HG02642 (cell line): ENCODE data around the gene HPSE2.
"Not testable (repeated sequence)": the region's sequence is repeated elsewhere in the genome, so short reads cannot be mapped to it uniquely, and the experiment has no call there.

Source experiments
- ATAC-seq: cut with Tn5 transposase; IDR thresholded peaks from one replicate; pipeline ENCODE4 v1.9.1; 2021; ENCODE audit warnings: mild to moderate bottlenecking; ENCODE audit not compliant: unreplicated experiment, poor library complexity

Gene HPSE2

DNA sequence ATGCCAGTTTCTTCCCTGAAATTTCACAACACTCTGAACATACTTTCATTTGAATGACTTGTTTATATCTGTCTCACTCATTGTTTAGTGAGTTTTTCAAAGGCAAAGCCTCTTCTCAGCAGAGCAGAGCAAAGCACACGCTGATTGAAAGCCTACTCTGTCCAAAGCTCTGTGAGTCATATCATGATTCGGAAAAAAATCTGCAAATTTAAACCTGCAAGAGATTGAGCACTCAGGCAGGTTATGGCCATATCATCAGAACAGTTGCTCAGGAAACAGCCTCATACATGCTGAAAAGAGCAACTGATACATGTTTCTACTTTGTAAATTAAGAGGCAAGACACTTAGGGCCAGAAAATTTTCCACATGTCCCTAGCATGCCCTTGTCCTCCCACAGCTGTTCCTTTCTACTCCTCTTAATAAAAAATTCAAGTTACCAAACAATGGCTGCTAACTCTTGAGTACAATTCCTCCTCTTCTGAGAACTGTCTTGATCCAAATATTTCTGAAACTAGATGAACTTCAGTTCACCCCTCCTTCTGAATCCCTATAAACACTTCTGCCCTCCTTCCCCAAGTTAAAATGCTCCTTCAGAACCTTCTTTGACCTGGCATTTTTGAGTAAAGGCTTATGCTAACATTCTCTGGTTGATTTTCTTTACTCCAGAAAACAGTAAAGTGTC is 648.4 kb downstream of the HPSE2 start:
- no peak for ATAC-seq

- ATAC-seq = no peak
Observed at GRCh38 chr10:98586096-98586495, 649.6 kb downstream of the HPSE2 start.

- ATAC-seq = no peak
Observed at GRCh38 chr10:98582363-98582762, 653.3 kb downstream of the HPSE2 start.

DNA sequence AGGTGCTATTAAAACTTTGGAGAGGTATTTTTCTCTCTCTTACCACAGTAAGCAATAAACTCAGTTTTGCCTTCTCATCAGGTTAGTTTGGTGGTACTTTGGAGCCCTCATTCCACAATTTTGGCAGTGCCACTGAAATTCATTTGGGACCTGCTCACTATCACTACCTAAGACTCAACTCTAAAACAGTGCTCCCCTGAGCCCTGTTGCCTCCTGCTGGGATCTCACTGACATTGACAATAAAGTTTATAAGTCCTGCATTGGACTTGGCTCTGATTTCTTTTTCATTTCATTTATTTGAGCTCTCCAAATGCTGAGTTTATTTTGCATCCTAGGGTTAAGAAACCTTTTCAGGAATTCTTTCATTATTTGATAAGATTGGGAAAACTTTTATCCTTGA is 658.1 kb downstream of the HPSE2 start:
- no peak for ATAC-seq

- ATAC-seq = no peak
Observed at GRCh38 chr10:98577168-98577567, 658.5 kb downstream of the HPSE2 start.

GRCh38 chr10:98576096-98576495 is 659.6 kb downstream of the HPSE2 start:
- ATAC-seq = no peak

DNA sequence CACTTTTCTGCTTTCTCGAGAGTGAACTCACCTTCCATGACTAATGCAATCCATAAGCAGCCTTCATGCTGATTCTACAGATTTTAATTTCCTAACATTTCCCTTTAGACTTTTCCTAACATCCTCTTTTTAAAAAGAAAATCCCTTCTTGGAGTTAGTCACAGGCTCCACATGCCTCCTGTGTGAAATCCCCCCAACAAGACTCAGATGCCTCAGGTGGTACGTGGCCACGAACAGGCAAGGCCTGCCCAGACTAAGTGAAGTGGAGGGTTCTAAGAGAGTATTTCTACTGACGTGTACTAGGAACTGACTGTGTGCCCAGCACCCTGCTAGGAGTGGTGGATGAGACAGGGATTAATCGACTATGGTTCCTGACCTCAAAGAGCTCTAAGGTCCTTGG is 663.1 kb downstream of the HPSE2 start:
- no peak for ATAC-seq

- no peak for ATAC-seq
Observed at GRCh38 chr10:98570834-98571233, 664.8 kb downstream of the HPSE2 start.

DNA sequence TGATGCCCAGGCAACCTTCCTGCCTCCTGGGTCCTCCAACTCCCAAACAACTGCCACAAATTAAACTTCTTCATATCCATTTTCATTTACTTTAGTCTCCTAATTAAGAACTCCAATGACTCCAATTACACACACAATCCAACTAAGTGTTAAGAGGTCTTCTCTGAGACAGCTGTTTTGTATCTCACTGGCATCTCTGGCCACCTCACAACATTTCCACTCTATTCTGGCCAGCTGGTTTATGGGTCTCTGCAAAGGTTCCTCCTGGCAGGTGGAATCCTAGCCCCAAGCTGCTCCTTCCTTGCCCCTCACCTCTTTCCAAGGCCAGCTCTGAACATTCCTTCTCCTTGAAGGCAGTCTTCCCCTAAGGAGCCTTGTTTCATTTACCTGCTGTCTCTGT is 665.8 kb downstream of the HPSE2 start:
- no peak for ATAC-seq

DNA sequence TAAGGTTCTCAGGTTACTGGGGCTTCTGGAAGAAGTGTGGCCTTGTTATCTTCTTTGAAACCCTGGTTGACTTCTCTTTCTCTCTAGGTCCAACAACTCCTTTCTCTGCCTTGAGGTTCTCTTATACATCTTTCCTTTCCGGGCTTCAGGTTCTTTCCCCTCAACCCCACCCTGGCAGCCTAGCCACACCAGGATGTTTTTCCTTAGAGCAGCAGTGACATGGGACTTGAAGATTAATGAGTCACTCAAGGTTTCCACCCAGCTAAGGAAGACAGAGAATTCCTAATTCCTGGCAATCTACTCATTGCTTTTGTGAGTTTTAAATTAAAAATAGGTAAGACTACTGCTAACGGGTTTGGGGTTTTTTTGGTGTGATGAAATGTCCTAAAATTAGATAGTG is 667.1 kb downstream of the HPSE2 start:
- no peak for ATAC-seq

DNA sequence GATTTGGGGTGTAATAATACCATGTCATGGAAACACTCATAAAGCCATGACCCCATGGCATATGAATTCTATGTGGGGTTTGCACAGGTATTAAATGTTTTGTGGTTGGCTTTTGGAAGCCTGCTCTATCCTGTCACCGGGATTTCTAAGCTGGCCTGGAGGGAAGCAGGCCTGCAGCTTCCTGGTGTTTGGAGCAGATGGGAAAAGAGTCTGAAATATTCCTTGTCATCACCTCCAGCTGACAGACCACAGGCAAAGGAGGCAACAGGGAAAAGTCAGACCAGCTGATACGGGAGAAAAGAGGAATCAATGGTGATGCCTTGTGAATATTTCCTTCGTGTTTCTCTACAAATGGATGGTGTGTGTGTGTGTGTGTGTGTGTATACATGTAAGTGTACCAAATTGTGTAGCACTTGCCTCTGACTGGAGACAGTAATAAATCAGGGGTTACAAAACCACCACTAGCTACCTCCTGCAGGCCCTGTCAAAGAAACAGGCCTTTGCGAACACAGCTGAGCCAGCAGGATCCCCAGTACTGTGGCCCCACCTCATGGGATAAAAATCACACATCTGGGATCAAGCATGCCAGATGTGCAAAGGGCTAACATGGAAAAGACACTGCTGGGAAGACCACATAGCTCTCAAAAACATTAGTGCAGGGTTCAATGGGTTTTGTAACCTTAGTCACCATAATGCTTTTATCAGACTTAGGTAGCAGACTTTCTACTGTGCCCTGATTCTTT is 668.1 kb downstream of the HPSE2 start:
- no peak for ATAC-seq

GRCh38 chr10:98563811-98564210 is 671.8 kb downstream of the HPSE2 start:
- ATAC-seq = no peak

GRCh38 chr10:98560565-98560964 is 675.1 kb downstream of the HPSE2 start:
- ATAC-seq = no peak

DNA sequence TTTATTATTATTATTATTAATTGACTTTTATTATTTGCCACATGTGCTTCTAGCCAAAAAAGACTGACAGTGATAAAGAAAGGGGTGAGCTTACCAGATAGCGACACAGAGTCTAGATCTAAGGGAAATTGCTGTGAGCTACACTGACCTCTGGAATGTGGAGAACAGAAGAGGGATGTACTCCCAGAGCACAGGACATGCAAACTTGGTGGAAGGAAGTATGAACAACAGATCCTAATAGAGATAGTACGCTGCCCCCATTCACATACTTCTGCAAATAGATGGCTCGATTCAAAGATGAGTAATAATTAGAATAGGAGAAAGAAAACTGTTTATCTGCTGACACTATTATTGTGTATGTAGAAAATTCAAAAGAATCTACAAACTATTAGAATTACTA is 679.6 kb downstream of the HPSE2 start:
- ATAC-seq = no peak

DNA sequence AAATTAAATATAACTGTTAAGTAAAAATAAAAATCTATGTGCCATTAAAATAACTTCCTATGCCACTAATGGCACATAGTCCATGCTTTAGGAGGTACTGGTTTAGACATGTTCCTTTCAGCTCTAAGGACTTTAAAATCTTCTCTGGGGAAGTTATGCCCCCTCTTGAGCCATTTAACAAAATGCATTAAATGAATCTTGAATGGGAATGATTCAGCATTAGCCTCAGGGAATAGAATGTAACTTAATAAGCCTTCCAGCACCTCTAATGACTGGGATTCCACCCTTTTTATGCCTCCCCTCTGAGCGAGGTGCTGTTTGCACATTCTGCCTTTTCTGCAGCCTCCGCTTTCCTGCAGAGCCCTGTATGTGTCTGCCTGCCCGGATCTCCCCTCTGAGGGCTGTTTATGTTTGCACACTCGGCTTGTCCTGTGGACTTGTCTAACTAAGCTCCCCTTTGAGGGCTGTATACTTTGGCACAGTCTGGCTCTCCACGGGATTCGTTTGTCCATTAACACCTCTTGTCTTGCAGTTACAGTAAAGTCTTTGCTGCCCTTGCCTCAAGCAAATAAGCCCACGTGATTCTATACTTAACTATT is 680.5 kb downstream of the HPSE2 start:
- no peak for ATAC-seq

GRCh38 chr10:98541561-98541960 is 694.1 kb downstream of the HPSE2 start:
- not testable (repeated sequence) for ATAC-seq

DNA sequence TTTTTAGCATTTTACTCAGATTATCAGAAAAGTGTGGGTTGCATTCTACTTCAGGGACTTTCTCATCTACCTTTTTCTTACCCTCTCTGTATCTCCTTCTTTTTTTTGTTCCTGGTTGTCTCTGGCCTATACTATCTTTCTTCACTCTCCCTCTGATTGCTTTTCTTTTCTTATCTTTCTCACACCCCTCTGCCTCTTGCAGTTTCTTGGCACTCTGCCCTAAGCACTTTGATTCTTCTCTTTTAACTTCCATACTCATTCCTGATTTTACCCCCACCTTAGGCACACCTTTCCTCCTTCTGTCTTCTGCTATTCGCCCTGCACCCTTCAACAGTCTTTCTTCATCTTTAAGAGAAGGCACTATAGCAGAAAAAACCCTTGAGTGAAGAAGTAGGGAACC is 696.1 kb downstream of the HPSE2 start:
- ATAC-seq = no peak

- no peak for ATAC-seq
Observed at GRCh38 chr10:98538472-98538871, 697.2 kb downstream of the HPSE2 start.

DNA sequence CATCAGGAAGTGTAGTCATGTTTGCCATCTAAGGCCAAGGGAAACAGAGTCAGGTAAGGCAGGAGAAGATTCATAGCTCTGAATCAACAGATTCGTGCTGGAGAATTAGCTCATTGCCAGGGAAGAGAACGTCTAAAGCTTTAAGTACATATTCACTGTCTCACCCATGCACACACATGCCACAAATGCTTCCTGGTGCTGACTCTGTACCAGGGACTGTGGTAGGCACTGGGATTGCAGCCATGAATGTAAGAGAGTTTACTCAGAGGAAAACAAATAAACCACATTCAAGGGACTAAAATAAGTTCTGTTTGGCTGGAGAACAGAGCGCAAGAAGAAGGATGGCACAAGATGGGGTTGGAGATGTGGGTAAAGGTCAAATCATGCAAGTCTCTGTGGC is 699.1 kb downstream of the HPSE2 start:
- no peak for ATAC-seq

- no peak for ATAC-seq
Observed at GRCh38 chr10:98533746-98534445, 701.8 kb downstream of the HPSE2 start.

DNA sequence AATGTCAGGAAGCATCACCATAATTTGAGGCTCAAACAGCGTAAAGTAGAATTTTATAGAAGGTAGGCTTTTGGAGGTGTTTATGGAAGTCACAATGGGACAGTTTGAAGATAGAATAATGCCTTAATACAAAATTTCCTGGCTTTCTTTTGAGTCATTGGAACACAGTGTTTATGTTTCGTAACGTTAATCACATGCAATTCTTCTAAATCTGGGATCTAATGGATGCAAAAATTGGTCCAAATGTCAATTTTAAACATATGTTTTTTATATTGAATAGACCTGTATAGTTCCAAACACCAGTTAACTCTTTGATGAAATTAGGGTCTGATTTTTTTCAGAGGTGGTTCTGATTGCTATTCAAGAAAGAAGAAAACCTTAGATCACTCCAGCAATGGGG is 702.4 kb downstream of the HPSE2 start:
- no peak for ATAC-seq
